ENCODE results near the gene OVCA2.

- peak in 1 of 3 donors; percentile 9 for TF ChIP-seq POLR2AphosphoS5 (IDR thresholded peaks at IDR 0.05)
- no peak for TF ChIP-seq CTCF (IDR thresholded peaks at IDR 0.05)
- TF ChIP-seq POLR2A (IDR thresholded peaks at IDR 0.05), result no peak
- TF ChIP-seq EP300 (IDR thresholded peaks at IDR 0.05; ENCODE audit: low read depth), result no peak
Observed at GRCh38 chr17:2081564-2081963, 39.7 kb downstream of the OVCA2 start.

Measured in transverse colon (tissue), 4 donors.